Gastrocnemius medialis (tissue), 4 donors: ENCODE data around the gene COMMD3. TPM values are rescaled to one million over a fixed set of nuclear protein-coding genes. Genes with fewer than 3 reads are reported as not detected.

Source experiments
- ATAC-seq, 2 donors: fragments of 150-250 bp; one replicate each; pipeline ENCODE4 v1.9.1; 2016
- DNase-seq, 2 donors: peaks; one replicate each; pipeline ENCODE4 v3.0.0-alpha.2; 2019
- H3K27ac ChIP-seq, 4 donors: fragments of 200-600 bp; sonication (generic); 1 replicate in 1 of 4; 2 replicates in 3 of 4; pipeline ENCODE4 v1.5.1; 2016 to 2018; ENCODE audit warnings: mild to moderate bottlenecking in 2 of 4, moderate library complexity in 1 of 4
- H3K27me3 ChIP-seq, 3 donors: fragments of 200-600 bp; sonication (generic) in 2 of 3; 1 replicate in 1 of 3; 2 replicates in 2 of 3; pipeline versions ENCODE4 v1.5.1 to v1.6.0; 2016 to 2019; ENCODE audit warnings: mild to moderate bottlenecking in 1 of 3, moderate library complexity in 1 of 3
- H3K36me3 ChIP-seq, 2 donors: fragments of 200-600 bp; sonication (generic) in 1 of 2; one replicate each; pipeline ENCODE4 v1.5.1; 2017 to 2018
- H3K4me1 ChIP-seq, 2 donors: fragments of 200-600 bp; sonication (generic) in 1 of 2; one replicate each; pipeline ENCODE4 v1.5.1; 2016 to 2017; ENCODE audit warnings: mild to moderate bottlenecking in 2 of 2
- H3K4me3 ChIP-seq, 4 donors: fragments of 200-600 bp; sonication (generic) in 3 of 4; 1 replicate in 1 of 4; 2 replicates in 3 of 4; pipeline ENCODE4 v1.5.1; 2016 to 2019; ENCODE audit warnings: mild to moderate bottlenecking in 2 of 4
- H3K9me3 ChIP-seq, 3 donors: fragments of 200-600 bp; sonication (generic) in 2 of 3; 1 replicate in 1 of 3; 2 replicates in 2 of 3; pipeline ENCODE4 v1.5.1; 2016 to 2019
- CTCF ChIP-seq, 5 experiments: fragments of 450-650 bp in 3 of 5; fragments of 200-600 bp in 2 of 5; sonication (generic) in 2 of 5; IDR thresholded peaks in 4 of 5; conservative IDR thresholded peaks in 1 of 5; 1 replicate in 4 of 5; 2 replicates in 1 of 5; pipeline ENCODE4 v1.5.1; 2016 to 2019; ENCODE audit warnings: antibody characterized with exemption in 5 of 5, mild to moderate bottlenecking in 3 of 5, moderate library complexity in 3 of 5
- POLR2A ChIP-seq, 2 donors: fragments of 450-650 bp; IDR thresholded peaks; one replicate each; pipeline ENCODE4 v1.6.1; 2017; ENCODE audit warnings: antibody characterized with exemption in 2 of 2, mild to moderate bottlenecking in 2 of 2, moderate library complexity in 2 of 2
- in situ Hi-C, 4 donors: fragments of 200-750 bp; cut with MboI; loops; one replicate each; pipeline versions ENCODE4 v1.15.0 to v1.8.0; 2017; ENCODE audit warnings: low sequenced_read_pairs in 4 of 4
- intact Hi-C: fragments of 100-400 bp; cut with DNase I; formaldehyde crosslinking; loops from one replicate; pipeline ENCODE4 v1.15.1; 2023; ENCODE audit warnings: low total_unique reads
- total RNA-seq, 4 donors: library from RNA; depleted of rRNA; stranded (reverse); fragments of >200 nt; gene quantifications; one replicate each; pipeline versions ENCODE4 v1.1.0 to v1.2.3, GENCODE V29; 2016

Gene COMMD3
- total RNA-seq, 4 donors from 2014 or later: 26.8 to 50.9 (median 37.9) TPM

GRCh38 chr10:22317771-22318565, 1.8 kb downstream of the COMMD3 start:
- peak overlapping the region in 2 of 4 donors; percentile 79 to 85 for H3K4me3 ChIP-seq
- H3K4me1 ChIP-seq: peaks cover 29 to 39% of the 10 kb centered on the region in 2 donors
- TF ChIP-seq POLR2A (IDR thresholded peaks at IDR 0.05) (no peak), CTCF (IDR thresholded peaks at IDR 0.05 in 4 of 5, conservative IDR thresholded peaks at IDR 0.05 in 1 of 5) (no peak)
- no peaks in the 10 kb centered on the region for H3K36me3 ChIP-seq
- in situ Hi-C loops (loop anchor here (5.0 to 25.0 kb wide), 10 partner anchors 63 to 1119 kb away; partner anchors contain the start of genes DNAJC1 (in 3 of the 4), MSRB2 (in 1 of the 4), OTUD1 (in 1 of the 4) and SKIDA1 (in 1 of the 4)), intact Hi-C loops (loop anchor here (2.0 to 10.0 kb wide), 7 partner anchors 23 to 783 kb away; partner anchors contain the start of genes DNAJC1, MLLT10 and MSRB2)
- ATAC-seq: no peak
- peaks cover 0 to 3% (median 0%) of the 10 kb centered on the region in 3 donors for H3K27me3 ChIP-seq
- DNase-seq: no peak
- no peaks in the 10 kb centered on the region for H3K9me3 ChIP-seq
- peak overlapping the region; percentile 94 to 97 (median 95) for H3K27ac ChIP-seq

GRCh38 chr10:22318772-22319171, 2.6 kb downstream of the COMMD3 start:
- peaks cover 37 to 47% of the 10 kb centered on the region in 2 donors for H3K4me1 ChIP-seq
- intact Hi-C loops: loop anchor here (5.0 to 10.0 kb wide), 3 partner anchors 316 to 746 kb away; partner anchors contain the start of gene DNAJC1
- H3K9me3 ChIP-seq: no peaks in the 10 kb centered on the region
- peak overlapping the region in 2 of 4 donors; percentile 94 to 96 for H3K27ac ChIP-seq
- TF ChIP-seq POLR2A (IDR thresholded peaks at IDR 0.05): no peak
- TF ChIP-seq CTCF (IDR thresholded peaks at IDR 0.05 in 4 of 5, conservative IDR thresholded peaks at IDR 0.05 in 1 of 5): no peak
- DNase-seq: no peak
- H3K36me3 ChIP-seq: no peaks in the 10 kb centered on the region
- ATAC-seq: no peak
- H3K27me3 ChIP-seq: peaks cover 7 to 11% (median 7%) of the 10 kb centered on the region in 3 donors
- in situ Hi-C loops: loop anchor here (5.0 to 25.0 kb wide), 10 partner anchors 64 to 1119 kb away; partner anchors contain the start of genes DNAJC1 (in 3 of the 4), MSRB2 (in 1 of the 4), OTUD1 (in 1 of the 4) and SKIDA1 (in 1 of the 4)
- H3K4me3 ChIP-seq: no peak overlapping the region

GRCh38 chr10:22319547-22319979, 3.4 kb downstream of the COMMD3 start:
- peak overlapping the region in 2 of 4 donors; percentile 47 to 59 for H3K4me3 ChIP-seq
- DNase-seq (no peak), ATAC-seq (no peak)
- TF ChIP-seq CTCF (IDR thresholded peaks at IDR 0.05 in 4 of 5, conservative IDR thresholded peaks at IDR 0.05 in 1 of 5) (no peak), POLR2A (IDR thresholded peaks at IDR 0.05) (no peak)
- peaks cover 45 to 54% of the 10 kb centered on the region in 2 donors for H3K4me1 ChIP-seq
- no peaks in the 10 kb centered on the region for H3K9me3 ChIP-seq
- intact Hi-C loops: loop anchor here (5.0 to 10.0 kb wide), 3 partner anchors 317 to 745 kb away; partner anchors contain the start of gene DNAJC1
- in situ Hi-C loops: loop anchor here (5.0 to 25.0 kb wide), 10 partner anchors 65 to 1118 kb away; partner anchors contain the start of genes DNAJC1 (in 3 of the 4), MSRB2 (in 1 of the 4), OTUD1 (in 1 of the 4) and SKIDA1 (in 1 of the 4)
- no peaks in the 10 kb centered on the region for H3K36me3 ChIP-seq
- H3K27me3 ChIP-seq: peaks cover 10 to 19% (median 11%) of the 10 kb centered on the region in 3 donors
- peak overlapping the region; percentile 79 to 96 (median 94) for H3K27ac ChIP-seq

- Histone ChIP-seq H3K36me3 (no peaks in the 10 kb centered on the region), H3K9me3 (no peaks in the 10 kb centered on the region), H3K27me3 (peaks cover 10 to 24% (median 16%) of the 10 kb centered on the region in 3 donors), H3K4me3 (peak overlapping the region; percentile 47 to 87 (median 62)), H3K27ac (peak overlapping the region; percentile 79 to 96 (median 94)), H3K4me1 (peaks cover 47 to 58% of the 10 kb centered on the region in 2 donors)
- no peak for TF ChIP-seq POLR2A (IDR thresholded peaks at IDR 0.05)
- in situ Hi-C loops: loop anchor here (5.0 to 25.0 kb wide), 10 partner anchors 65 to 1117 kb away; partner anchors contain the start of genes DNAJC1 (in 3 of the 4), SKIDA1 (in 2 of the 4), MSRB2 (in 1 of the 4) and OTUD1 (in 1 of the 4)
- DNase-seq: no peak
- ATAC-seq: no peak
- intact Hi-C loops: loop anchor here (5.0 to 10.0 kb wide), 8 partner anchors 117 to 1115 kb away; partner anchors contain the start of genes DNAJC1, OTUD1 and PIP4K2A
Observed at GRCh38 chr10:22319980-22320558, 3.9 kb downstream of the COMMD3 start.
